ENCODE data around the gene CD86.

- TF ChIP-seq CTCF (IDR thresholded peaks at IDR 0.05) (no peak), SIN3A (IDR thresholded peaks at IDR 0.05; ENCODE audit: borderline replicate concordance, insufficient read depth, low read depth, low read length) (no peak)
Observed at GRCh38 chr3:122055215-122055614, at the start of gene CD86.
